GM21526 (cell line): ENCODE data around the gene MRPL33.

ENCODE experiments used
- ATAC-seq: cut with Tn5 transposase; IDR thresholded peaks from one replicate; pipeline ENCODE4 v1.9.1; 2021; ENCODE audit warnings: moderate library complexity; ENCODE audit not compliant: unreplicated experiment, low FRiP score

MRPL33 gene

GRCh38 chr2:27772804-27773203, 1.3 kb downstream of the MRPL33 start:
- no peak for ATAC-seq

DNA sequence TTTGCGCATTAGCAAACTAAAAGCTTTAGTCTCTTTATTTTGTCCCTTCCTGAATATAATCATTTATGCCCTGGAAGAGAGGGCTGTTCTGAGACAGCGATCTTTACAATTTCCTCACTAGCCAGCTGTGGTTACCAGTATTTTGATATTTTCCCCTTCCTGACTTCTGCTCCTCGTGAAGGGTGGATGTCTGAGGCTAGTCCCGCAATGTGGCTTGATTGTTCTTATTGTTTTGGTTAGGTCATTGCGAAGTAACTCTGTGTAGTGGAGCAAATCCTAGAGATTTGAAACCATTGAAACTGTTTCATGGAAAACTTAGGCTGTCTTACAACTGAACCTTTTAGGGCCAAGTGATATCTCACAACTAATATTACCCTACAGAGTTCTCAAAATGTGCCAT, 2.4 kb downstream of the MRPL33 start:
- no peak for ATAC-seq

- ATAC-seq, result no peak
These were observed 4.6 kb downstream of the MRPL33 start for GRCh38 chr2:27776097-27776496.

DNA sequence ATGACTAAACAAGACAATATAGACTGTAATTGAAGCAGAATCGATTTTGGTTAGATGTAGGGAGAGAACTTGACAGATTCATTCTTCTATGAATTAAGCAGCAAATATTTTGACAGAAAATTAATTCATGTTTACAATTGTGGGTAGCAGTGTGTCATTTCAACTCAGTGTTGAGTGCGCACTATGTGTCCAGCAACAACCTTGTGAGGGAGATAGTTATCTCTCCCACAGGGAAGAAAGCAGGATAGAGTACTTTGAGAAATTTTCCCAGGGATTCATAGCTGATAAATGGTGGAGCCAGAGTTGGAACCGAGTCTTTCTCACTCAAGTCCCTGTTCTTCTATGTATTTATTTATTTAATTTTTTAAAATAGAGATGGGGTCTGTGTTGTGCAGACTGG, 5.2 kb downstream of the MRPL33 start:
- ATAC-seq, result no peak

GRCh38 chr2:27779417-27780055, 8.0 kb downstream of the MRPL33 start:
- no peak for ATAC-seq

- ATAC-seq, result no peak
These were observed 10.0 kb downstream of the MRPL33 start for GRCh38 chr2:27781496-27781895.

DNA sequence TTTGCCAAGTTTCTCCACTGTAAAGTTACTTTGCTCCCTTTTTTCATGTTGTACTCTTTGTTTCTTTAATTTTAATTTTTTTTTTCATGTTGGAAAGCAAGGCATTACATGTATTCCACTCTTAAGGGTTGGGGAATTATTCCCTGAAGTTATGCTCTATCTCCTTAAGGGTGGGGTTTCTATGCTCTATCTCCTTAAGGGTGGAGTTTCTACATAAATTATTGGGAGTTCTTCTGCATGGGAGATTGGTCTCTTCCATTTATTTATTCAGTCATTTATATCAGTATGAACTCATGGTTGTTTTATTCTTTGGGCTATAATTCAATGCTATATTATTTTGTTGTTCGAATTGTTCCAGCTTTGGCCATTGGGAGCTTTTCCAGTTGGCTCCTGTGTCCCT, 11.2 kb downstream of the MRPL33 start:
- no peak for ATAC-seq

GRCh38 chr2:27790796-27791195, 19.3 kb downstream of the MRPL33 start:
- ATAC-seq, result no peak

- ATAC-seq, result no peak
These were observed 21.2 kb downstream of the MRPL33 start for GRCh38 chr2:27792759-27793158.

DNA sequence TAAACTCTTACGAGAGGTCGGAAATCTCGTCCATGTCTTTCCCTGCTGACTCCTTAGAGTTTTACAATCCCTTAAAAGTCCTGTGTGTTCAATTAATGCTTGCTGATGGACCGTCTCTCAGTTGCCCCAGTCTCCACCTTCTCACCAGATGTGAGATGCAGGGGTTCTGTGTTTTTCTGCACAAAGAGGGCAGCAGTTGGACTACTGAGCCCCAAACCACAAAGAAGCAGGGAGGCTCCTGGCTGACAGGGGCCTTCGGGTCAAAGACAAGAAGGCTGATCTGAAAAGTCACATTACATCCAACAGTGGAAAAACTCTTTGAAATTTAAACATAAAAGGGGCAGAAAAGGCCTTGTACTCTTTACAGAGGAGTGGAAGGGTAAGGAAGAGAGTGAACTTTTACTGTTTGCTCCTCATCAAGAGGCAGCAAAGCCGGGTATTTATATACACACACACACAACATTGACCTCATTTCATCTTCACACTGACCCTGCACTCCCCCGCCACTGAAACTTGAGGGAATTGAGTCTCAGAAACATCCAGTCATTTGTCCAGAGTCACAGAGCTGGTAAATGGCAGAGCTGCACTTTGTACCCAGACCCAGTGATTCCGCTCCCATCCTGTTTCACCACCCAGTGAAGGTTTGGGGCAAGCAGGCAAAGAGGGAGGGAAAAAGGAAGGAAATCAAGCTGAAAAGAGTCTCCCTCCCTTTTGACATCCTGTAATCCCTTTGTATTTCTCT, 23.7 kb downstream of the MRPL33 start:
- ATAC-seq, result no peak

DNA sequence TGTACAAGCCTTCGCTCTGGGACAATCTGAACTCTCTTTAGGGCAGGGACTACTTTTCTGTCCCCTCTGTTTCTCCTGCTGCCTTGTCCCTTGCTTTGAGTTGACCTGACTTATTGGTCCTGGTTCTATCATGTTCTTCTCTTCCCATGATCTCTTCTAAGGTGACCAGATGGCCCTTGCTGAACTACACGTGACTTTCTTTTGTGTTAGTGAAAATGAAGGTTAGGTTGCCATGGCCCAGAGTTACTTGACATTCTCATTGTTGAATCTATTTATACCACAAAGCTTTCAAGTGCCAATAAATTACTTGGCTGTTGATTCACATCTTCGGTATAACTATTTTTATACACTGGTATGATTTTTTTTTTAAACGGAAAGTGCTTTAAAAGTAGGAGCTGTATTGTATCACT, 24.4 kb downstream of the MRPL33 start:
- no peak for ATAC-seq

DNA sequence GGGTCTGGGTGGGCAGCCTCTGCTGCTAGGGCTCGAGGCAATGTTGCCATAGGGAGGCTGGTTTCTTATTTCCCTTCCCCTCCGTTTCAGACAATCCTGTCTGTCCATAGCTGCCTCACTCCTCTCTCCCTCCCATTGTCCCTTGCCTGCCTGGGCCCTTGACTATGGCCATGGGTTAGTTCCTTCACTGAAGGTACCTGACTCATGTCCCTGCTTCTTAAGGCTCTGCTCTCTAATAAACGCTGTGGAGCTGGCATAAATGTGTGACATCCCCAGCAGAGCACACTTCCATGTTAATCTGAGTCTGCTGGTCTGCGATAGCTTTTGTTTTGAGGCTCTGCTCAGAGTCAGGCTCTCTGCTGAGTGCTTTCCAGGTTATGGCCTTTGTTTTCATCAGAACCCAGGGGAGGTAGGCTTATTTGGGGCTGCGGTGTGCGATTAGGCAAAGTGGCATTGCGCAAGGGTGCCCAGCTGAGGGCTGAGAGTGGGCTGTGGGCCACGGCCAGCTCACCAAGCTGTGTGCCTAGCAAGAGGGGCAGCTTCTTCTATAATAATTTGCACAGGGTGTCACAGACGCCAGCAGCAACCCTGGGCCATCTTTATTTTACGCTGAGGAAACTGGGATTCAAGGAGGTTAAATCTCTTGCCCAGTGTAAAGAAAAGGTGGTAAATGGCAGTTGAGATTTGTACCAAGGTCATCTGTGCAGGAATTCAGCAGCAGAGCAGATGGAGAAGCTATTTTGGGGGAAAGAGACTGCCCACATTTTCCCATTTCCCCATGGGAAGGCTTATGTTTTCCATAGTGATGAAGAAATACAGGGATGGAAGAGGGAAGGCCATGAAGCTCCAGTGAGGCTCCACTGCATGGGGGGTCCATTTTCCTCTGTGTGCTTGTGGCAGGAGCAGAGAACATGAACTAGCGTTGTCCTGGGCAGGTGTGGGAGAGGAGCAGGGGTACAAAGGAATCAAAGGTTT, 25.6 kb downstream of the MRPL33 start:
- ATAC-seq, result no peak

- ATAC-seq, result no peak
These were observed 26.3 kb downstream of the MRPL33 start for GRCh38 chr2:27797841-27798240.

- no peak for ATAC-seq
These were observed 27.0 kb downstream of the MRPL33 start for GRCh38 chr2:27798486-27798885.

- no peak for ATAC-seq
These were observed 27.6 kb downstream of the MRPL33 start for GRCh38 chr2:27798948-27799645.

GRCh38 chr2:27799646-27800010, 28.1 kb downstream of the MRPL33 start:
- ATAC-seq, result no peak

DNA sequence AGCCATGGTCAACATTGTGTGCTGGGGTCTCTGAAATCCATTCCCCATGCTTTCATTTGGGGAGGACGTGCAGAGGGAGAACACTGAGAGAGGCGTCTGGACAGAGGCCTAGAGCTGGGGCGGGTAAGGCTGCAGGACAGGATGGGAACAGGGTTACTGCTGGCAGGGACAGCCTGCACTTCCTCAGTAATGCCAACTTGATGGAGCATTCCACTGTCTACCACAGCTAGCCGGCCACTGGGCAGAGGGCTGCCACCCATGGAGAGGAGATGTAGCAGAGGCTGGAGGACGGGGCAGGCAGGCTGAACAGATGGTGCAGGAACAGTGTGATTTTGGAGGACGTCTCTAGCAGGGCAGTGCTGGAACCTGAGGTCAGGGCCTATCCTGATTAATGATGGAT, 29.3 kb downstream of the MRPL33 start:
- no peak for ATAC-seq

- ATAC-seq, result no peak
These were observed 31.0 kb downstream of the MRPL33 start for GRCh38 chr2:27802547-27802946.

- no peak for ATAC-seq
These were observed 31.5 kb downstream of the MRPL33 start for GRCh38 chr2:27803046-27803445.

DNA sequence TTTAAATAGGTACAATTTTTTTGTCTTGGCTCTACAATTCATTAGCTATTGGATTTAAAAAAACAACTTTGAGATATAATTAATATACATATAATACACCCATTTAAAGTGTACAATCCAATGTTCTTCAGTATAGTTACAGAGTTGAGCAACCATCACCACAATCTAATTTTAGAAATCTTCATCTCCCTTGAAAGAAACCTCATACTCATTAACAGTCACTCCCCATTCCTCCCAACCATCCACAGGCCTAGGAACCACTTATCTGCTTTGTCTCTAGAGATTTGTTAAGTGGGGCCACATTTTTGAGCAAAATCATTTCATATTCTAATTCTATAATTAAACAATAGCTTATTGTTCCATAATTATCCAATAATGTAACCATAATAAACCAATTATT, 32.6 kb downstream of the MRPL33 start:
- no peak for ATAC-seq

DNA sequence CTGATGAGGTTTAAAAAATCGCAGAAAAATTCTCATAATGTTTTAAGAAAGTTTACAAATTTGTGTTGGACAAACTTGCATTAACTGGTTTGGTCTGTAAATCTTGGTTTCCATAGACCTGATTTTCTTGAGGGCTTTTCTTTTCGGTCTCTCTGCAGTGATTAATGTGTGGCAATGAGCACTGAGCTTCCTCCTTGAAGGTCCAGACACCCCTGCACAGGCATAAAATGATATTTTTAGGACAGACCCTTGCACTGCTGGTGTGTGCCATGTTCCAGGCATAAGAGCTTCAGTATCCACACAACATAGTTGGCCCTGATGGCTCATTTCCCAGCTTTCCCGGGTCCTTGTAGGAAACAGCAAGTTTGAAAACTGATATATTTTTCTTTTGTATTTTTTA, 33.7 kb downstream of the MRPL33 start:
- no peak for ATAC-seq
